Erythroblast (primary cell): ENCODE results near the gene CLEC9A.

Experiments
- GATA1 ChIP-seq: IDR thresholded peaks from 2 replicates; pipeline ENCODE4 v1.6.1; 2011; ENCODE audit warnings: low read depth, mild to moderate bottlenecking, control low read depth, low read length, moderate library complexity
- POLR2A ChIP-seq: IDR thresholded peaks from 2 replicates; pipeline ENCODE4 v1.6.1; 2011; ENCODE audit warnings: mild to moderate bottlenecking, low read length

- TF ChIP-seq POLR2A, result no peak
- TF ChIP-seq GATA1, result no peak
Measured at GRCh38 chr12:10027721-10028120, 2.8 kb upstream of the CLEC9A start.
